ACHN (cell line): ENCODE data around the gene CDSN.
"Not testable (repeated sequence)": the region's sequence is repeated elsewhere in the genome, so short reads cannot be mapped to it uniquely, and the experiment has no call there.

Experiments used
- DNase-seq: peaks from one replicate; pipeline ENCODE4 v3.0.0-alpha.2; 2015
- in situ Hi-C: cut with HindIII; loops from 2 replicates; pipeline ENCODE4 v1.10.0; 2017; ENCODE audit warnings: low sequenced_read_pairs, low pct_ligation_motif_present, low pct_unique_long_range_greater_than_20kb

The CDSN gene

DNA sequence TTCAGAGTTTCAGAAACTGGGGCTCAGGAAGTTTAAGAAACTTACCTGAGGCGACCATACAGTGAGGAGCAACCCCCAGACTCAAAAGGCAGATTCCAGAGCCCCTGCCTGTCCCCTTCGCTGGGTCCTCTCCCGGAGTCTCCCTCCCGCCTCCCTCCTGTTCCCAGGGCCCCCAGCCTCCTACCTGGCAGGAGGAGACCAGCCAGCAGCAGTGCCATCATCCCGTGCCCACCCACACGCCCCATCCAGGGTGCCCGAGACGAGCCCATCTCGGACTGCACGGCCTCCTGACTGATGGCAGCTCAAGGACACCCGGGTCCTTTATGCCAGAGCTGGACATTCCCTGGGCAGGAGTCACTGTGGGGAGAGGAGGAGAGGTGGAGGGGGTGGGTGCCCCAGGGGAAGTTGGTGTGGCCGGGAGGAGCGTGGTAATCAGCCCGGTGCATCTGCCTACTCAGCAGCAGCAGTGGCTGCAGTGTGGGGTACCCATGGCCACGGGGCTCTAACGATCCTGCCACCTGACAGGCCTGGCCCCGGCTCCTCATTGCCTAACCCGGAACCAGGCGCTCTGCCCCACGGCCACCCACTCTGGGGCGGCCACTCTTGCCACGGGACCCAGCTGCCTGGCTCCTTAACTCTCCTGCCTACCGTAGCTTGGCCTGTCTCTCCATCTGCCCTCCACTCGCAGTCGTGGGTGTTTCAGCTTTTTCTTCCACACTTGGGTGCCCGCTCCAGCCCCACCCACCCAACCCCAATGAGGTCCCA is at the start of gene CDSN:
TSS of gene CDSN (minus strand) at position 296 of the 765 bp plus-strand sequence. CDS start at position 269, 27 bp downstream.
- in situ Hi-C loops, result no loop called here
- no peak for DNase-seq

DNA sequence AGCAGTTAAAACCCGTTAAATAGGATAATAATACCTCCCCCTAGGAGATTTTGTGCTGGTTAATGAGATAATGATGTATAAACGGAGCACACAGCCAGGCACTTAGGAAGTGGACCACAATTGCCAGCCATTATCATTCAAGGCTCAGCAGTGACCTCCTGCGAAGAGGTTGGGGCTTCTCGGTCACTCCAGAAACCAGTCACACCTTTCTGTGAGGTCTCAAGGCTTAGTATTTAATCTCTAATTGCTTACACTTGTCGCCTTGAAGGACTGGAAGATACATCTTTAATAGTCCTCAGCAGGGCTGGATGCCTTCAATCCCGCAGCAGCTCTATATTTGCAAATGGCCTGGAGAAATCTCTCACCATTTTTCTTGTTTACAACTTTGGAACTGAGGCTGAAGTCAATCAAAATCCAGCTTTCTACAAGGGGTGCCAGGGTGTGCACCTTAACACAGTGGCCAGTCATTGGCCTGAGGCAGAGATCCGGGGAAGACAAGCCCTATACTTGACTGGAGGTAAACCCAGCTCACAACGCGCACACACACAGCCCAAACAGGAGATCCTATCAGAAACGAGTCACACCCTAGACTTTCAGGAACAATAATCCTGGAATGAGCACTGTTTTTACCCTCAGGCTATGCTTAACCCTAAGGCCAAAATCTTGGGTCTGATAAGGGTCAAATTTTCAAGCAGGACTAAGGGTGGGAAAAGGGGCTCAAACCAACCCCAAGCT is 49.0 kb upstream of the CDSN start:
- in situ Hi-C loops, result no loop called here
- DNase-seq, result no peak

DNA sequence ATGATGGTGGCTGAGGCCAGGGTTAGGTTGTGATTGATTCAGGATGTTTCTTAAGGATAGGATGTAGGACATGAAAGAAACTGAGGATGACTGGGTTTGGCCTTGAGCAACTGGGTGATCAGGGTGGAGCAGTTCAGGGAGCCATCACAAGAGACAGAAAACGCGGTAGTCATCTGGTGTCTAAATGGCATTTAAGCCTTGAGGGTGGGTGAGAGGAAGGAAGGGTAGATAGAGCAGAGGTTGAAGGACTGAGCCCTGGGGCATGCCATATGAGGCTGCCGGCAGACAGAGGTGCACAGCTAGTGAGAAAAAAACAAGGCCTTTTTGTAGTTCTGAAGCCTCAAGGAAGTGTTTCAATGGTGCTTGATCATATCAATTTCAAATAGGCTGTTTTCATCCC is 48.4 kb upstream of the CDSN start:
- in situ Hi-C loops, result no loop called here
- no peak for DNase-seq

DNA sequence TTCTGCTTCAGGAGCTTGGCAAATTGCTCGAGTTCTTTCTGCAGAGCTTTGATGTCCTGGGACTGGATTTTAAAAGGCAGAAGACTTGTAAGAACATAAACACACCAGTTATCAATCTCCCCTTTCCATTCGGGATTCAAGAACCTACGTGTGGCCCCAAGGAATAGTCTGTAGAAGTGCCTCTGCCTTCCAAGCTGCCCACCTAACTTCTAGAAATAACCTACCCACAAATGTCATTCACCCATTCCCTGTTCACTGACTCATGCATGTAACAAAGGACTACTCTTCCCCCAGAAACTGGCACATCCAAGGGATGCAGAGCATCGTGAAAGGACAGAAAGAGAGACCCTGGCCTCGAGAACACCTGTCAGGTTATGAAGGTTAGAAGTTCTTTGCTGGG is 45.7 kb upstream of the CDSN start:
- in situ Hi-C loops, result no loop called here
- no peak for DNase-seq

DNA sequence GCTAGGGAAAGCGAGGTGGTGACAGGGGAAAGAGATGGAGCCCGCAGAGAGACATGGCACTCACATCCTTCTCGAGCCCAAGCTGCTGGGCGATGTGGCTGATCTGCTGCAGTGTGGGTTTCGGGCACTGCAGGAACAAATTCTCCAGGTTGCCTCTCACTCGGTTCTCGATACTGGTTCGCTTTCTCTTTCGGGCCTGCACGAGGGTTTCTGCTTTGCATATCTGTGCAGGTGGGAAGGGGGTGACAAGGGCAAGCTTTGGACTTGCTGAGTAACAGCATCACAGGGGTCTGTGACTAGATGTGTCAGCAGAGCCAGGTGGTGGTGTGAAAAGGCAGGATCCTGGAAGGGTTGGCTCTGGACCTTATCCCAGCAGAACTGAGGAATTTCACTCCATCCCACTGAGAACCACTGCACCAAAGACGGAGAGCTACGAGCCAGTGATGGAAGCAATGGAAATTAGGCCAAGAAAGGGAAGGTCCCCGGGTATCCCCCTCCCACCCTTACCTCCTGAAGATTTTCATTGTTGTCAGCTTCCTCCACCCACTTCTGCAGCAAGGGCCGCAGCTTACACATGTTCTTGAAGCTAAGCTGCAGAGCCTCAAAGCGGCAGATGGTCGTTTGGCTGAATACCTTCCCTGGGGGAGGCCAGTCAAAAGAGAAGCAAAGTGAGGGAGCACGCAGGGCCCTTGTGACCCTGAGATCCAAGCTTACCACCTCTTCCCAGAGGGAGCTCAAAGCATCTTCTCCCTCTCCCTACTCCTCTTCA is 45.0 kb upstream of the CDSN start:
- in situ Hi-C loops, DNase-seq: not testable (repeated sequence)

DNA sequence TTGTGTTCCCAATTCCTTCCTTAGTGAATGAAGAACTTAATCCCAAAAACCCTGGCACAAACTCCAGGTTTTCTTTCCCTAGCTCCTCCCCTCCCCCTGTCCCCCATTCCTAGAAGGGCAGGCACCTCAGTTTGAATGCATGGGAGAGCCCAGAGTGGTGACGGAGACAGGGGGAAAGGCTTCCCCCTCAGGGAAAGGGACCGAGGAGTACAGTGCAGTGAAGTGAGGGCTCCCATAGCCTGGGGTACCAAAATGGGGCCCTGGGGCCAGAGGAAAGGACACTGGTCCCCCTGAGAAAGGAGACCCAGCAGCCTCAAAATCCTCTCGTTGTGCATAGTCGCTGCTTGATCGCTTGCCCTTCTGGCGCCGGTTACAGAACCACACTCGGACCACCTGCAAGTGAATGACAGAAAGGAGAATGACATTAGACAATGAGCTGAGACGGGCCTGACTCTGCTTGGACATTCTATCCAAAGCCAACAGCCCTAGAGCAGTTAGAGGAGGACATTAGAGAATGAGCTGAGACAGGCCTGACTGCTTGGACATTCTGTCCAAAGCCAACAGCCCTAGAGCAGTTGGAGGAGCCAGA is 44.3 kb upstream of the CDSN start:
- in situ Hi-C loops, DNase-seq: not testable (repeated sequence)

DNA sequence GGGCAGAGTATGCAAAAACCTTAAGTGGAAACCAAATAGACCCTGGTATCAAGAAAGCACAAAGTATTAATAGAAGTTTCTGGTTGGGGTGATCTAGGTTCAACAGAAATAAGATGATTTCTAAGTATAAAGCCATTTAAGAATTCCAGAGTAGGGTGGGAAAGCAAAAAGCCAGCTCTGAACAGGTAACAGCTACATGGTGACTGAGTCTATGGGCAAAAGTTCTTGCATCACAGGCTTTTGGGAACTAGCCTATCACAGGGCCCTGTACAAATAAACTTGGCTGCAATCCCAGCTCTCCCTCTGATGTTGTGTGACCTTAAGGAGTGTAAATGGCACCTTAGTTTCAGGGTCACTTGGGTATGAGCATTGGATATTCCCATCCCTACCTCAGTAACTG is 43.7 kb upstream of the CDSN start:
- DNase-seq, result no peak
- in situ Hi-C loops, result no loop called here

GRCh38 chr6:31162463-31163165 is 42.4 kb upstream of the CDSN start:
- in situ Hi-C loops, result no loop called here
- DNase-seq, result no peak

DNA sequence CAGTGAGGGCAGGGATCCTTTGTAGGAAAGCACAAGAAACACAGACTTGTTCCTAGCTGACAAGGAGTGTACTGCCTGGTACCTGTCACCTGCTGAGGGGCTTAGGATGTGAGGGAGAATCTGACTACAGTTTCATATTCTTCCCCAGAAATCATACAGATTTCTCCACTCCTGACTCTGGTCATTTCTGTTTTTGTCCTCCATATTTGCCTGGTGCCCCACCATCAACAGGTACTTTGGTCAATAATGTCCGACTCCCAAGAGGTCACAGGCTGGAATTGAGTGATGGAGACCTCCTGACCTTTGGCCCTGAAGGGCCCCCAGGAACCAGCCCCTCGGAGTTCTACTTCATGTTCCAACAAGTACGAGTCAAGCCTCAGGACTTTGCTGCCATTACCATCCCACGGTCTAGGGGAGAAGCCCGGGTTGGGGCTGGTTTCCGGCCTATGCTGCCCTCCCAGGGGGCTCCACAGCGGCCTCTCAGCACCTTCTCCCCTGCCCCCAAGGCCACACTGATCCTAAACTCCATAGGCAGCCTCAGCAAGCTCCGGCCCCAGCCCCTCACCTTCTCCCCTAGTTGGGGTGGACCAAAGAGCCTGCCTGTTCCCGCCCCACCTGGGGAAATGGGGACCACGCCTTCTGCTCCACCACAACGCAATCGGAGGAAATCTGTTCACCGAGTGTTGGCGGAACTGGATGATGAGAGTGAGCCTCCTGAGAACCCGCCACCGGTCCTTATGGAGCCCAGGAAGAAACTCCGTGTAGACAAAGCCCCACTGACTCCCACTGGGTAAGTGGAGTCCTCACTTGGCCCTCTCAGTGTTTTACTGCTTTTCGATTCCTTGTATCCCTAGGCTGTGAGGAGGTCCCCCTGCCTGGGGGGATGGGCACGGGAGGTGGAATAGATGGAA is 41.2 kb upstream of the CDSN start:
- in situ Hi-C loops, result no loop called here
- no peak for DNase-seq

DNA sequence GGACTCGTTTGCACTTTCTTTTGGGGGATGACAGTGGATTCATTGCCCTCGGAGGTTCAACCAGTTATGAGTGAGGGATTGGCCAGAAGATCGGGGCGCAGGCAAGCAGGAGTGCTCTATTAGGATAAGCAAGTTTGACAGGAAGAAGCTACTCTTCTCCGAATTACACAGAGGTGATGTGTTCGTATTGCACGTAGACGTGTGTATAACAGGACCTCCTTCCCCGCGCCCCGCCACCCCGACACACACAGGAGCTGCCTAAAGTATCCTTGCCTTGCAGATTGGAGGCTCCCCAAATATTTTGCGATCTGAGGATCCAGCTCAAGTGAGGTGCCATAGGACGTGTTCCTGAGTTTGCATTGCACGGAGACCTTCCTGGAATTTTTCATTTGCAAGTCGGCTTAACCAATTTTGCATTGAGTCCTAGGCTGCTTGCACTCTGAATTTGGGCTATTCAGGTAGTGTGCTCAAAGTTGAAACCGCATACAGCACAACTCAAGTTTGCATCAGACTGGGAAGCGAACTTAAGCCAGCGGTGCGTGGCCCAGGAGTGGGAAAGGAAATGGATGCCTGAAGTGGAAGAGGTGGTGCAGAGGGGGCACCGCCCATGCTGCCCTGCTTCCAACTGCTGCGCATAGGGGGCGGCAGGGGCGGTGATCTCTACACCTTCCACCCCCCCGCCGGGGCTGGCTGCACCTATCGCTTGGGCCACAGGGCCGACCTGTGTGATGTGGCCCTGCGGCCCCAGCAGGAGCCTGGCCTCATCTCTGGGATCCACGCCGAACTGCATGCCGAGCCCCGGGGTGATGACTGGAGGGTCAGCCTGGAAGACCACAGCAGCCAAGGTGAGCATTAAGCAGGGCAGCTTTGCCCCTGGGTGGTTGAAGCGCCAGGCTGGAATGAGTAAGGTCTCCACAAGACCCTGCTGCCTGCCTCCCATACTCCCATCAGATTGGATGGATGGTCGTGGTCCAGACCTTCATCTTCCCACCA is 38.9 kb upstream of the CDSN start:
- DNase-seq, result peak; percentile 32
- in situ Hi-C loops, result no loop called here

DNA sequence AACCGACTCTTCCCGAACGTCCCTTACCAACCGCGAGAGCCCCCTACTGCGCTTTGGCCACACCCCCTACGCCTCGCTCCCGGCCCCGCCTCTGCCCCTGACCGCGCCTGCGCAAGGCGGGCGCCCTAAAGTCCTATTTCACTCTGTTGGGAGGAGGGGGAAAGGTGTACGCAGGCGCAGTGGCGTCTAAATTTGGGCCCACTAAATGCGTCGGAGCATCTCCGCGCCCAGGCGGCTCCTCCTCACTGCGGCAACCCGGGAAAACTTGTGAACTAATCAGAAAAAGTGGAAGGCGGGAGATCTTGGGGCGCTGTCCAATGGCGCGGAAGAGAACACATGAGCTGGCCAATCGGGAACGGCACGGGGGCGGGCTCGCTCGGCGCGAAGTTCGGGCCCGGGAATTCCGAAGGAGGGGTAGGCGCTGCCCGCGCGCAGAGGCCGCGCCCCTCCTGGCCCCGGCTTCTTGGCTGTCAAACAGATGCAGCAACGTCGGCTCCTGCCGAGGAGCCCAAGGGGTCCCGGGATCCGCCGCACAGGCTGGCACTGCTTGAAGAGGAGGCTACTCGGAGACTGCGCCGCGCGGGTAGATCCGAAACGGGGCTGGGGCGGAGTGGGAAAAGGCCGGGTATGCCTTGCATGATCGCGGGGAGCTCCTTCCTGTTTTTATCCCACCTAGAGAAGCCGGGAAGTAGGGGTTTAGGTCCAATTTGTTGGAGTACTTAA is 38.1 kb upstream of the CDSN start, which contains the start of gene TCF19:
TSS of gene TCF19 (plus strand) at position 450 of the 723 bp plus-strand sequence. CDS start 881 bp downstream, outside the sequence.
- in situ Hi-C loops, result no loop called here
- DNase-seq, result peak; percentile 98

GRCh38 chr6:31157513-31158139 is 37.4 kb upstream of the CDSN start, which contains the start of gene CCHCR1:
Gene CCHCR1 (minus strand): TSS chr6:31157802. CDS start chr6:31157600, 202 bp downstream.
- DNase-seq, result no peak
- in situ Hi-C loops, result no loop called here

- DNase-seq, result no peak
- in situ Hi-C loops, result no loop called here
These were observed 36.4 kb upstream of the CDSN start for GRCh38 chr6:31156641-31157040.

DNA sequence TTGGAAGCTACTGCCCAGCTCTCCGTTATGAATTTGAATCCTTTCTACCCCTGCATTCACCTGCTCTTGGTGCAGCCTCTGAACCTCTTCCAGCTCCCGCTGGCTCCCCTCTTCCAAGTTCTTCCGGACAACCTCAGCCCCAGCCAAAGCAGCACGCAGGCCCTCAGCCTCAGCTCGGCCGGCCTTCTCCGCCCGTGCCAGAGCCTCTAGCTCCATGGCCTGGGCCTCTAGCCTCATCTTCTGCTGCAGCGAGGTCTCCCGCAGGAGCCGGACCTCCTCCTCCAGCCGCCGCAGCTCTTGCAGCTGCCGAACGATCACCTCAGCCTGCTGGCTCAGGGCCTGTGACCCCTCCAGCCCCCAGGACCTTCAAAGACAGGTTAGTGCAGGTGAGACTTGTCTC is 34.2 kb upstream of the CDSN start:
- in situ Hi-C loops, result no loop called here
- no peak for DNase-seq

DNA sequence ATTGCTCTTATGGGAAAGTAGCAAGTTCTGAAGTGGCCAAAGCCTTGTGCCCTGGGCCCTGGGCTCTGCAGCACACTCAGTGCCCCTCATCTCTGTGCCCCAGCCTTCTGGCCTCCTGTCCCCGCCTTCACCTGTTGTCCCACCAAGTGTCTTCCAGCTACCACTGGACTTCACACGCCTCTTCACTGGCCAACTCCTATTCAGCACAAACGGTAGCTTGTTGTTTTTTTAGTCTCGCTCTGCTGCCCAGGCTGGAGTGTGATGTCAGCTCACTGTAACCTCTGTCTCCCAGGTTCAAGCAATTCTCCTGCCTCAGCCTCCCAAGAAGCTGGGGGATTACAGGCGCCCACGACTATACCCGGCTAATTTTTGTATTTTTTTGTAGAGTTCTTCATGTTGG is 32.5 kb upstream of the CDSN start:
- in situ Hi-C loops, result no loop called here
- peak; percentile 56 for DNase-seq
